MM.1S (cell line): Measurements from ENCODE around the gene CKMT2.

Experiments used
- EZH2 ChIP-seq: fragments of 300-600 bp; sonication (generic); optimal IDR thresholded peaks from 2 replicates; pipeline ENCODE3; 2017; ENCODE audit warnings: low read depth, mild to moderate bottlenecking, antibody characterized with exemption, low read length, mixed read lengths
- TF ChIP-seq, protein P1 (sequence below): fragments of 300-600 bp; sonication (generic); IDR thresholded peaks from 2 replicates; pipeline ENCODE4 v1.5.1; 2016; ENCODE audit warnings: antibody characterized with exemption, low read length, mixed read lengths

DNA sequence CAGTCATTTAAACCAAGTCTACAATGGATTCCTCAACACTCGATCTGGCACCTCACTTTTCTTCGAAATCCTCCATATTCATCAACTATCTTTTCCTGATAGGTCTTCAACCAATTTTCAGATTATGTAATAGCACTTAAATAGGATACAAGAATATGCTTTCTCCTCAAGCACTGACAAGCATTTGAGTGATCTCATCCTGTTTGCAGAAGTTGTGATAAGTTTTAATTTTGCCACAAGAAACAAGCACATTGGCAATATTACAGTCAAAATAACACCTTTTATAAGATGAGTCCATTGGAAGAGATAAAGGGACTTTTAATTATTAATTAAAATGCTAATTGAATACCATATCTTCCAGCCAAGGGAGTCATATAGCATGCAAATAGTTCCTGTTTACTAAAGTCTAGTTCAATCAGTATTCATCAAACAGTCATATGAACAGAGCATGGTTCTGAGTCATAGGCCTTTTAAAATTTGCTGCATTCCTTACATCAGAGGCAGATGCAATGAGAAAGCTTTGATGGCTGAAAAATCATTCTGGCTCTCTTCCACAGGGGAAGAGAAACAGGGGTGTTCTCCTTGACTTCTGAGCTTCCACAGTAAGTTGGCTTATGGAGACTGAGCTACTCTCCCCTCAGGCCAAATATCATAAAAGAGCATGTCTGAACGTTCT lies 35.5 kb downstream of the CKMT2 start:
- TF ChIP-seq, protein P1, sequence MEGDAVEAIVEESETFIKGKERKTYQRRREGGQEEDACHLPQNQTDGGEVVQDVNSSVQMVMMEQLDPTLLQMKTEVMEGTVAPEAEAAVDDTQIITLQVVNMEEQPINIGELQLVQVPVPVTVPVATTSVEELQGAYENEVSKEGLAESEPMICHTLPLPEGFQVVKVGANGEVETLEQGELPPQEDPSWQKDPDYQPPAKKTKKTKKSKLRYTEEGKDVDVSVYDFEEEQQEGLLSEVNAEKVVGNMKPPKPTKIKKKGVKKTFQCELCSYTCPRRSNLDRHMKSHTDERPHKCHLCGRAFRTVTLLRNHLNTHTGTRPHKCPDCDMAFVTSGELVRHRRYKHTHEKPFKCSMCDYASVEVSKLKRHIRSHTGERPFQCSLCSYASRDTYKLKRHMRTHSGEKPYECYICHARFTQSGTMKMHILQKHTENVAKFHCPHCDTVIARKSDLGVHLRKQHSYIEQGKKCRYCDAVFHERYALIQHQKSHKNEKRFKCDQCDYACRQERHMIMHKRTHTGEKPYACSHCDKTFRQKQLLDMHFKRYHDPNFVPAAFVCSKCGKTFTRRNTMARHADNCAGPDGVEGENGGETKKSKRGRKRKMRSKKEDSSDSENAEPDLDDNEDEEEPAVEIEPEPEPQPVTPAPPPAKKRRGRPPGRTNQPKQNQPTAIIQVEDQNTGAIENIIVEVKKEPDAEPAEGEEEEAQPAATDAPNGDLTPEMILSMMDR = no peak
- no peak for TF ChIP-seq EZH2
